Urinary bladder (tissue), 4 donors: ENCODE measurements around the gene RPL10A. TPM values are rescaled to one million over a fixed set of nuclear protein-coding genes. Genes with fewer than 3 reads are reported as not detected.
A peak's percentile ranks its signal among the peaks of the same experiment; 100 is the strongest.
"Not testable (repeated sequence)": the region's sequence is repeated elsewhere in the genome, so short reads cannot be mapped to it uniquely, and the experiment has no call there.

ENCODE experiments used
- DNase-seq: peaks from one replicate; pipeline ENCODE4 v3.0.0-alpha.2; 2015; ENCODE audit errors: extremely low spot score
- H3K27ac ChIP-seq: one replicate; pipeline ENCODE4 v1.5.1; 2013; ENCODE audit warnings: low read depth, mild to moderate bottlenecking, moderate library complexity
- H3K36me3 ChIP-seq: one replicate; pipeline ENCODE4 v1.6.1; 2013; ENCODE audit warnings: mild to moderate bottlenecking, moderate library complexity; ENCODE audit not compliant: insufficient read depth
- H3K4me1 ChIP-seq: one replicate; pipeline ENCODE4 v1.6.1; 2013; ENCODE audit warnings: mild to moderate bottlenecking, moderate library complexity; ENCODE audit not compliant: insufficient read depth
- H3K4me3 ChIP-seq: one replicate; pipeline ENCODE4 v1.5.1; 2013; ENCODE audit warnings: low read depth, low read length
- WGBS: extraction: QIAGEN DNeasy Blood & Tissue Kit; methylation state at CpG from one replicate; pipeline ENCODE4 v1.1.7; 2013; 5-methylcytosine and 5-hydroxymethylcytosine counted together
- polyA plus RNA-seq: library from polyadenylated mRNA; stranded (reverse); fragments of 200-250 nt; gene quantifications from one replicate; pipeline ENCODE4 v1.2.3, GENCODE V29; 2013
- total RNA-seq: library from RNA; depleted of rRNA; stranded (reverse); fragments of >200 nt; gene quantifications from one replicate; pipeline ENCODE4 v1.2.3, GENCODE V29; 2014
- donor health status: healthy with polysubstance abuse.
- donor health status: healthy.

The RPL10A gene
- total and polyA plus RNA-seq, 2 donors: 2,015 to 2,572 TPM

DNA sequence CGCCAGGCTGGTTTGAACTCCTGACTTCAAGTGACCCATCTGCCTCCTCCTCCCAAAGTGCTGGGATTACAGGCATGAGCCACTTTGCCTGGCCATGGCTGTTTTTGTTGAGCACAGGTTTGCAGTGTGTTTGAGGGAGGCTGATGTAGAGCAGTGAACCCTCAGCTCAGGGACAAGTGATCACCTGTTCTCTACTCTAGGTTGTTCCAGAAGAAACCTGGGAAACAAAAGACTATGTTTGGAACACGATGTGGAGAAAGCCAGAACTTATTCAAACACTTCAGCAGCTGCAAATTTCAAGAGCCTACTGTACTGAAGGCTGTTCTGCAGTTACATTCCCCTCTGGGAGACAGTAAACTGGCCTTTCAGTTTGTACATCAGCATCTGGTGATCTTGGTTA, 39.8 kb downstream of the RPL10A start:
- H3K27ac ChIP-seq: no peak overlapping the region
- no peak for DNase-seq
- H3K4me3 ChIP-seq: no peak overlapping the region
- WGBS: 83% methylated on average over 2 of the region's 2 CpGs
- no peaks in the 10 kb centered on the region for H3K36me3 ChIP-seq
- no peaks in the 10 kb centered on the region for H3K4me1 ChIP-seq

DNA sequence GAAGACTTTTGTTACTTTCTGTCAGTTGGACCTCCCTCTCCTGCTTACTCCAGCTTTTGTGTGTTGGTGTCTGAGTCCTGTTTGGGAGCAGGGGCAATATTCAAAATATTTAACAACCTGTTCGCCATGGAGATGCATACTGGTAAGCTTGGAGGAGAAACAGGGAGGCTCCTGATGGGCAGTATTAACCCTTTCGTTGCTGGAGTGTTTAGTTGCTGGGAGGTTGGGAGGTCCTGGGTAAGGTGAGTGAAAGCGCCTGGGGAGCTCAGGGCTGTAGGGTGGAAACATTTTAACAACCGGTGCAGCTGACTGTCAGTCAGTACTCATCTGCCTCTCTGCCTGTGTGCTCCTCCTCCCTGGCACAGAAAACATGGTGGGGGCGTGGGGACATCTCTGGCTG, 40.3 kb downstream of the RPL10A start:
- WGBS: 56% methylated on average over 5 of the region's 5 CpGs

DNA sequence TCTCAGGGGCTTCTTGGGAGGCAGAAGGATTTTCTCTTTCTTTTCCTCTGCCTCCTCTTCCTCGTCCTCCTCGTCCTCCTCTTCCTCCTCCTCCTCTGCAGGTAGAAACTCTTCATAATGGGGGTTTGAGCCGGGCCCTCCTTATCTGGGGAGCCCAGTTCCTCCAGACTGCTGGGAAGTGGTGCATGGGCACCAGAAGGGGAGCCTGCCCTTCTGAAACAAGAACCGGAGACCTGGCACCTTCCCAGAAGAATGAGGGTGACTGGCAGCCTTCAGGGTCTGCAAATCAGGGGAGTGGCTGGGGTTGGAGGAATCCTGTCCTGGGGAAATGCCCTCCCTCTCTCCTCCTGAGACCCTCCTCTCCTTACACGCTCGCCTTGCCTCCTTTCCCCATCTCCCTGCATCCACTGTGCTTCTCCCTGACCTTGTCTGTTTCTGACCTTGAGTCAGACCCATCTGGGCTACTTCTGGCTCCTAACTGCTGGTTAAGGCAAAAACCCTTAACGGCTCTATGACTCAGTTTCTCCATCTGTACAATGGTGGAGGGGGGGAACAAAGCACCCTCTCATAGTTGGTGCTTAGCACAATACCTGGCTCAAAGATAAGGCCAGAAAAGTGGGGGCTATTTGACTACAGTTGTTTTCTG, 42.8 kb downstream of the RPL10A start:
- 77% methylated on average over 7 of the region's 7 CpGs for WGBS
- H3K4me1 ChIP-seq: no peaks in the 10 kb centered on the region
- H3K4me3 ChIP-seq: peak overlapping the region; percentile 31

More for the DNA sequence above, 40.3 kb downstream of the RPL10A start:
- no peak for DNase-seq
- no peaks in the 10 kb centered on the region for H3K4me1 ChIP-seq
- no peak overlapping the region for H3K4me3 ChIP-seq
- no peak overlapping the region for H3K27ac ChIP-seq
- H3K36me3 ChIP-seq: no peaks in the 10 kb centered on the region

DNA sequence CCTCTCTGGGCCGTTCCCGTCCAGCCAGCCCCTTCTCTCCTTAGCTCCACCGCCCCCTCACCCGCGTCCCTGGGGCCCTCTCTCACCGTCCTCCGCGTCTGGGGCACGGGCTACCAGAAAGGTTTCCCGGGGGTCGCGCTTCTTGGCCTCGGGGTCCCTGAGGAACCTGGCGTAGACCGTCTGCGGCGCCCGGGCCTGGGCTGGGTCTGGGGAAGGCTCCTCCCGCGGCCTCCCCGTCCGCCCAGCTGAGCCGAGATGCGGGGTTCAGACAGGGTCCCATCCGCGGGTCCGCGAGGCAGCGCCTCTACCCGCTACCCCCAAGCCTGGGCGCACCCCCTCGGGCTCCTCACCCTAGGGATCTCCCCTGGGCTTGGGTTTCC, 43.4 kb downstream of the RPL10A start:
- 9% methylated on average over 32 of the region's 32 CpGs for WGBS
- Histone ChIP-seq H3K4me3 (peak overlapping the region; percentile 31), H3K36me3 (no peaks in the 10 kb centered on the region), H3K4me1 (no peaks in the 10 kb centered on the region), H3K27ac (no peak overlapping the region)
- no peak for DNase-seq

More for the DNA sequence above, 42.8 kb downstream of the RPL10A start:
- no peaks in the 10 kb centered on the region for H3K36me3 ChIP-seq
- no peak overlapping the region for H3K27ac ChIP-seq
- no peak for DNase-seq

- 7% methylated on average over 26 of the region's 26 CpGs for WGBS
- Histone ChIP-seq H3K4me1 (no peaks in the 10 kb centered on the region), H3K4me3 (peak overlapping the region; percentile 31), H3K36me3 (no peaks in the 10 kb centered on the region), H3K27ac (no peak overlapping the region)
- no peak for DNase-seq
Measured at GRCh38 chr6:35512006-35512405, 43.8 kb downstream of the RPL10A start.

GRCh38 chr6:35512740-35513139, 44.5 kb downstream of the RPL10A start, which contains the start of gene TULP1:
Gene TULP1, minus strand, starts transcription at chr6:35512896. Its CDS starts 38 bp downstream, at chr6:35512858.
- WGBS: 86% methylated on average over 10 of the region's 10 CpGs
- Histone ChIP-seq H3K4me3 (peak within 1 kb of the TSS; percentile 31), H3K27ac (no peak within 1 kb of the TSS), H3K4me1 (no peaks in the 10 kb centered on the region), H3K36me3 (no peaks in the 10 kb centered on the region)
- no peak for DNase-seq

- Histone ChIP-seq H3K4me3 (no peak overlapping the region), H3K4me1 (no peaks in the 10 kb centered on the region), H3K36me3 (no peaks in the 10 kb centered on the region), H3K27ac (no peak overlapping the region)
- DNase-seq: no peak
- 91% methylated on average over 4 of the region's 4 CpGs for WGBS
Measured at GRCh38 chr6:35514587-35514986, 46.4 kb downstream of the RPL10A start.

- H3K4me1 ChIP-seq, H3K4me3 ChIP-seq, H3K27ac ChIP-seq, H3K36me3 ChIP-seq, DNase-seq: not testable (repeated sequence)
- WGBS: 81% methylated on average over 6 of the region's 6 CpGs
Measured at GRCh38 chr6:35515939-35516338, 47.7 kb downstream of the RPL10A start.

- no peaks in the 10 kb centered on the region for H3K36me3 ChIP-seq
- H3K27ac ChIP-seq: no peak overlapping the region
- no peak overlapping the region for H3K4me3 ChIP-seq
- 62% methylated on average over 6 of the region's 6 CpGs for WGBS
- H3K4me1 ChIP-seq: no peaks in the 10 kb centered on the region
- no peak for DNase-seq
Measured at GRCh38 chr6:35516712-35517111, 48.5 kb downstream of the RPL10A start.

GRCh38 chr6:35517978-35518377, 49.8 kb downstream of the RPL10A start:
- DNase-seq, H3K36me3 ChIP-seq, H3K27ac ChIP-seq, H3K4me1 ChIP-seq, H3K4me3 ChIP-seq: not testable (repeated sequence)
- 82% methylated on average over 7 of the region's 7 CpGs for WGBS

- H3K4me3 ChIP-seq: no peak overlapping the region
- WGBS: 96% methylated on average over 6 of the region's 6 CpGs
- H3K36me3 ChIP-seq: no peaks in the 10 kb centered on the region
- no peaks in the 10 kb centered on the region for H3K4me1 ChIP-seq
- no peak for DNase-seq
- no peak overlapping the region for H3K27ac ChIP-seq
Measured at GRCh38 chr6:35518566-35519312, 50.5 kb downstream of the RPL10A start.

DNA sequence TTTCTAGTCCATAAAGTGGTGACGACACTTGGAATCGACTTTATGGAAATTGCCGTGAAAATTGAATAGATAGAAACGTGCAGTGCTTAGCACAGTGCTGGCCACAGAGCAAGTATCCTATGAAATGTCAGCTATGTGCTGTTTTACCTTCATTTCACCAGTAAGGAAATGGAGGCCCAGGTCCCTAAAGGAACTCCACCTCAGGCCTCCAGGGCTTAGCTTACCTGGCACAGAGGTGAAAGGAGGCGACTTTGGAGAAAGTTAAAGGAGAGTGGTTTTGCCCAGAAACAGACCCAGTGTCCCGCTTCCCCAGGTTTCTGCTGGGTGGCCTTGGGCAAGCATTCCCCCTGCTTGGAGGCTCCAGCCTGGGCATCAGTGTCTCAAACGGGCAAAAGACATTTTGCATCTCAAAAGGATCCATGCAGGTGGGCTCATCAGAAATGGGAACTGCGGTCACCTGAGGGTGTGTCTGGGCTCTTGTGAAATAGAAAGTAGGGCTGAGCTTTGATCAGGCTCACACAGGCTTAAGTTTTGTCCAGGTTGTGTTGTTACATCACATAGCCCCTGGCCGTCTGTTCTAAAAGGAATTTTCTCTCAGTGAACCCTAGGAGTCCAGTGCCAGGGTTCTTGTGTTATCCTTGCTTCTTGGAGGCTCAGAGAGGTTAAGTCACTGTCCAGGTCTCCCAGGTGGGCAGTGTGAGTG, 51.3 kb downstream of the RPL10A start:
- WGBS: 88% methylated on average over 9 of the region's 9 CpGs
- no peaks in the 10 kb centered on the region for H3K36me3 ChIP-seq
- H3K4me3 ChIP-seq: no peak overlapping the region
- no peak overlapping the region for H3K27ac ChIP-seq
- H3K4me1 ChIP-seq: no peaks in the 10 kb centered on the region
- DNase-seq: no peak
